Lower leg skin (tissue), 3 donors: ENCODE results near the gene HDGFL2.

Experiments used
- CTCF ChIP-seq, 3 donors: fragments of 450-650 bp; IDR thresholded peaks; one replicate each; pipeline ENCODE4 v1.5.1; 2016; ENCODE audit warnings: antibody characterized with exemption in 3 of 3, mild to moderate bottlenecking in 3 of 3, moderate library complexity in 2 of 3
- POLR2A ChIP-seq, 2 donors: fragments of 450-650 bp; IDR thresholded peaks; one replicate each; pipeline ENCODE4 v1.6.1; 2016 to 2017; ENCODE audit warnings: antibody characterized with exemption in 2 of 2, mild to moderate bottlenecking in 1 of 2, moderate library complexity in 1 of 2

DNA sequence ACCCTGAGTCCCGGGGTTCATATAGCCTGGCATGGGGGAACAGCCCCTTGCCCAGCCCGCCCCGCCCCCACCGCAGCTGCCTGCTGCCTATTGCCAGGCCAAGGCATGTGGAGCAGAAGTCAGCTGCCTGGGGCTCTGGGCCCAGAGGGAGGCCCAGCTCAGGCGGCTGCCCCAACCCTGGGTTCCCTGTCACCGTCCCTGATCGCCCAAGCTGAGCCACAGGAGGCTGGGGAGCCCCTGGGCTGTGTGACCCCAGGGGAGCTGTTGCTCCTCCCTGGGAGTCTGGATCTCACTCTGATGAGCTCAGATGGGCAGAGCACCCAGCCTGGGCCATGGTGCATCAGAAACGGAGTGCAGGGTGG lies 44.8 kb downstream of the HDGFL2 start:
- TF ChIP-seq CTCF (IDR thresholded peaks at IDR 0.05) (no peak), POLR2A (IDR thresholded peaks at IDR 0.05) (no peak)
